Caco-2 (cell line): Measurements from ENCODE around the gene AFF1. TPM values are rescaled to one million over a fixed set of nuclear protein-coding genes. Genes with fewer than 3 reads are reported as not detected.

Source experiments
- BruUV-seq: library from RNA; stranded (reverse); fragments of 400-500 nt; replicated peaks from 2 replicates; lab custom pipeline; 2021; lab: Mats Ljungman, UMichigan
- CTCF ChIA-PET: fragments of 300-600 bp; sonication (Branson Sonifier 250); formaldehyde crosslinking; loops from one replicate; lab custom pipeline; 2022; ENCODE audit warnings: antibody characterized with exemption; lab: Charles Lee
- POLR2A ChIA-PET: fragments of 300-600 bp; sonication (Branson Sonifier 250); formaldehyde crosslinking; loops from one replicate; lab custom pipeline; 2022; ENCODE audit warnings: antibody characterized with exemption; lab: Charles Lee
- DNase-seq, 2 experiments: peaks; one replicate each; pipeline versions ENCODE4 v3.0.0 to v3.0.0-alpha.2; 2020 to 2022
- H3K27me3 ChIP-seq: replicated peaks from 2 replicates; pipeline ENCODE4 v1.6.0; 2011; ENCODE audit warnings: low read length; ENCODE audit not compliant: control insufficient read depth, insufficient read depth
- H3K36me3 ChIP-seq: 2 replicates; pipeline ENCODE4 v1.5.1; 2011; ENCODE audit warnings: low read length; ENCODE audit not compliant: control insufficient read depth, insufficient read depth
- H3K4me1 ChIP-seq: fragments of 250-450 bp; sonication (Bioruptor Pico); 2 replicates; pipeline ENCODE4 v1.5.1; 2020; ENCODE audit warnings: mild to moderate bottlenecking
- H3K4me3 ChIP-seq: 2 replicates; pipeline ENCODE4 v1.5.1; 2011; ENCODE audit warnings: low read depth, mild to moderate bottlenecking, control low read depth, low read length
- H3K9me3 ChIP-seq: fragments of 250-450 bp; sonication (Bioruptor Pico); 2 replicates; pipeline ENCODE4 v1.5.1; 2020; ENCODE audit warnings: mild to moderate bottlenecking, moderate library complexity
- H3K27ac Mint-ChIP-seq: one replicate; pipeline ENCODE4 v1.8.0; 2022; ENCODE audit warnings: mixed read lengths; ENCODE audit not compliant: unreplicated experiment
- H3K27me3 Mint-ChIP-seq: one replicate; pipeline ENCODE4 v1.8.0; 2022; ENCODE audit warnings: mixed read lengths; ENCODE audit not compliant: insufficient read depth, unreplicated experiment
- H3K36me3 Mint-ChIP-seq: one replicate; pipeline ENCODE4 v1.8.0; 2022; ENCODE audit warnings: mild to moderate bottlenecking, mixed read lengths; ENCODE audit not compliant: insufficient read depth, unreplicated experiment
- H3K4me1 Mint-ChIP-seq: one replicate; pipeline ENCODE4 v1.8.0; 2022; ENCODE audit warnings: low read depth, mixed read lengths; ENCODE audit not compliant: unreplicated experiment
- H3K4me3 Mint-ChIP-seq: one replicate; pipeline ENCODE4 v1.8.0; 2022; ENCODE audit warnings: mild to moderate bottlenecking, moderate library complexity, mixed read lengths; ENCODE audit not compliant: unreplicated experiment
- H3K9me3 Mint-ChIP-seq: one replicate; pipeline ENCODE4 v1.8.0; 2022; ENCODE audit warnings: mixed read lengths; ENCODE audit not compliant: unreplicated experiment
- CTCF ChIP-seq, 2 experiments: fragments of 200-600 bp in 1 of 2; IDR thresholded peaks; 1 replicate in 1 of 2; 2 replicates in 1 of 2; pipeline versions ENCODE4 v1.5.1 to v1.8.0; 2011 to 2022; ENCODE audit warnings: antibody characterized with exemption in 1 of 2, control low read depth in 1 of 2, inconsistent platforms in 1 of 2, low read depth in 1 of 2, low read length in 1 of 2, mild to moderate bottlenecking in 1 of 2, moderate library complexity in 1 of 2; ENCODE audit not compliant: insufficient read depth in 1 of 2, severe bottlenecking in 1 of 2, unreplicated experiment in 1 of 2
- intact Hi-C: fragments of 100-400 bp; cut with micrococcal nuclease; formaldehyde crosslinking; loops from one replicate; pipeline ENCODE4 v1.10.0; 2022; ENCODE audit not compliant: unreplicated experiment
- total RNA-seq: library from RNA; stranded (reverse); gene quantifications from 2 replicates; pipeline ENCODE4 v1.2.3, GENCODE V29; 2022

AFF1 gene
- total RNA-seq, 1 experiment from 2014 or later, result 48.3 TPM

DNA sequence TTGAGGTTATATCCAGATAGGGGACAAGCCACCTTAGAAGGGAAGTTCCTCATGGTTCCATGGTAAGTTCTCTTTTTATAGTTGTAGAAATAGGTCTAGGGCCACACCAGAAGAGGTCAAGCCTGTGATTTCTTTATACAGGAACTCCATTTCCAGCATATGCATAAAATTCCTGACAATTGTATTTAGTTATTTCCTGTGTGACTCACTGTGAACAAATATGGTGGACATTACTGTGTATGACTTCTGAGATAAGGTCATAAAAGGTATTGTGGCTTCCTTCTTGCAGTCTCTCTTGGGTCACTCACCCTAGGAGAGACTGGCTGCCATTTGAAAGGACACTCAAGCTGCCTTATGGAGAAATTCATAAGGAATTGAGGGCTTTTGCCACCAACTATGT is 40.4 kb upstream of the AFF1 start:
- no peak overlapping the region for H3K27ac Mint-ChIP-seq
- H3K4me1 Mint-ChIP-seq, result peaks cover 6% of the 10 kb centered on the region
- intact Hi-C loops, result loop anchor here (2.0 to 5.0 kb wide), 3 partner anchors 37 to 300 kb away; partner anchors contain the start of gene PTPN13
- no TSS peak for BruUV-seq
- H3K36me3 ChIP-seq, result no peaks in the 10 kb centered on the region
- no peak overlapping the region for H3K4me3 Mint-ChIP-seq
- no peaks in the 10 kb centered on the region for H3K9me3 ChIP-seq
- H3K4me3 ChIP-seq, result no peak overlapping the region
- H3K36me3 Mint-ChIP-seq, result no peaks in the 10 kb centered on the region
- no peaks in the 10 kb centered on the region for H3K27me3 Mint-ChIP-seq
- H3K9me3 Mint-ChIP-seq, result no peaks in the 10 kb centered on the region
- H3K4me1 ChIP-seq, result no peaks in the 10 kb centered on the region
- ChIA-PET CTCF (interaction anchor here (0.6 to 1.4 kb wide), 3 partner anchors 14 to 396 kb away, joined by 3 to 10 read pairs (median 3); no protein-coding TSS in a partner anchor), POLR2A (no interaction called here)
- H3K27me3 ChIP-seq, result no peaks in the 10 kb centered on the region
- TF ChIP-seq CTCF (IDR thresholded peaks at IDR 0.05; ENCODE audit: insufficient read depth in 1 of 2, low read depth in 1 of 2, low read length in 1 of 2, severe bottlenecking in 1 of 2, unreplicated experiment in 1 of 2), result no peak
- no peak for DNase-seq

GRCh38 chr4:86895692-86896488 is 38.9 kb upstream of the AFF1 start:
- Histone ChIP-seq H3K36me3 (no peaks in the 10 kb centered on the region), H3K9me3 (no peaks in the 10 kb centered on the region), H3K4me3 (no peak overlapping the region), H3K27me3 (no peaks in the 10 kb centered on the region), H3K4me1 (no peaks in the 10 kb centered on the region)
- no peaks in the 10 kb centered on the region for H3K36me3 Mint-ChIP-seq
- H3K9me3 Mint-ChIP-seq, result no peaks in the 10 kb centered on the region
- ChIA-PET POLR2A (no interaction called here), CTCF (interaction anchor here (1.4 kb wide), 1 partner anchor 397 kb away, joined by 10 read pairs; no protein-coding TSS in a partner anchor)
- BruUV-seq, result no TSS peak
- H3K27me3 Mint-ChIP-seq, result no peaks in the 10 kb centered on the region
- TF ChIP-seq CTCF (IDR thresholded peaks at IDR 0.05; ENCODE audit: insufficient read depth in 1 of 2, low read depth in 1 of 2, low read length in 1 of 2, severe bottlenecking in 1 of 2, unreplicated experiment in 1 of 2), result peak; percentile 52 to 59
- peak in 1 of 2 experiments; percentile 61 for DNase-seq
- intact Hi-C loops, result loop anchor here (1.0 to 5.0 kb wide), 4 partner anchors 243 to 639 kb away; partner anchors contain the start of gene PTPN13
- peaks cover 6% of the 10 kb centered on the region for H3K4me1 Mint-ChIP-seq
- H3K27ac Mint-ChIP-seq, result no peak overlapping the region
- no peak overlapping the region for H3K4me3 Mint-ChIP-seq

- Mint-ChIP-seq H3K27ac (no peak overlapping the region), H3K4me3 (no peak overlapping the region), H3K9me3 (peaks cover 4% of the 10 kb centered on the region), H3K27me3 (no peaks in the 10 kb centered on the region), H3K4me1 (peaks cover 8% of the 10 kb centered on the region), H3K36me3 (no peaks in the 10 kb centered on the region)
- BruUV-seq, result no TSS peak
- H3K9me3 ChIP-seq, result no peaks in the 10 kb centered on the region
- H3K4me3 ChIP-seq, result no peak overlapping the region
- no peak for TF ChIP-seq CTCF (IDR thresholded peaks at IDR 0.05; ENCODE audit: insufficient read depth in 1 of 2, low read depth in 1 of 2, low read length in 1 of 2, severe bottlenecking in 1 of 2, unreplicated experiment in 1 of 2)
- H3K27me3 ChIP-seq, result no peaks in the 10 kb centered on the region
- ChIA-PET POLR2A (no interaction called here), CTCF (no interaction called here)
- no peaks in the 10 kb centered on the region for H3K4me1 ChIP-seq
- intact Hi-C loops, result loop anchor here (5.0 kb wide), 1 partner anchor 639 kb away; no protein-coding TSS in a partner anchor
- DNase-seq, result no peak
- no peaks in the 10 kb centered on the region for H3K36me3 ChIP-seq
Observed at GRCh38 chr4:86896596-86896995, 38.2 kb upstream of the AFF1 start.
